Heart right ventricle (tissue), 16 donors: ENCODE results near the gene FIBIN. TPM values are rescaled to one million over a fixed set of nuclear protein-coding genes. Genes with fewer than 3 reads are reported as not detected.
A peak's percentile ranks its signal among the peaks of the same experiment; 100 is the strongest.

Source experiments
- ATAC-seq, 8 donors: fragments of 200-7000 bp; cut with Tn5 transposase; one replicate each; pipeline ENCODE4 v1.9.1; 2020; ENCODE audit warnings: mild to moderate bottlenecking in 8 of 8, moderate library complexity in 8 of 8, moderate number of reproducible peaks in 1 of 8
- DNase-seq, 2 donors: peaks; one replicate each; pipeline ENCODE4 v3.0.0-alpha.2; 2020
- H3K27ac ChIP-seq, 10 donors: fragments of 200-600 bp; sonication (generic) in 2 of 10; one replicate each; pipeline versions ENCODE4 v1.5.0 to v1.8.0; 2020 to 2022; ENCODE audit warnings: mild to moderate bottlenecking in 3 of 10
- H3K27me3 ChIP-seq, 7 donors: fragments of 200-600 bp; one replicate each; pipeline ENCODE4 v1.8.0; 2021 to 2022; ENCODE audit warnings: mild to moderate bottlenecking in 2 of 7
- H3K36me3 ChIP-seq, 9 donors: fragments of 200-600 bp; sonication (generic) in 1 of 9; one replicate each; pipeline versions ENCODE4 v1.5.0 to v1.8.0; 2020 to 2022; ENCODE audit warnings: mild to moderate bottlenecking in 2 of 9
- H3K4me1 ChIP-seq, 9 donors: fragments of 200-600 bp; sonication (generic) in 1 of 9; one replicate each; pipeline versions ENCODE4 v1.5.0 to v1.8.0; 2020 to 2022; ENCODE audit warnings: mild to moderate bottlenecking in 4 of 9
- H3K4me3 ChIP-seq, 10 donors: fragments of 200-600 bp; sonication (generic) in 2 of 10; one replicate each; pipeline versions ENCODE4 v1.5.0 to v1.8.0; 2020 to 2022; ENCODE audit warnings: mild to moderate bottlenecking in 7 of 10, moderate library complexity in 2 of 10
- H3K9me3 ChIP-seq, 11 donors: fragments of 200-600 bp in 10 of 11; sonication (generic) in 2 of 11; one replicate each; pipeline versions ENCODE4 v1.5.0 to v1.8.0; 2013 to 2022; ENCODE audit warnings: mild to moderate bottlenecking in 2 of 11, control low read depth in 1 of 11, moderate library complexity in 1 of 11
- whole genome bisulfite sequencing, 2 donors: extraction: QIAGEN DNeasy Blood & Tissue Kit; methylation state at CpG; one replicate each; pipeline ENCODE4 v1.1.7; 2013; ENCODE audit warnings: inconsistent platforms in 1 of 2; 5-methylcytosine and 5-hydroxymethylcytosine counted together
- intact Hi-C, 10 donors: fragments of 100-400 bp; cut with DNase I; formaldehyde crosslinking; loops; one replicate each; pipeline versions ENCODE4 v1.11.1 to v1.14.2; 2022
- polyA plus RNA-seq, 2 donors: library from polyadenylated mRNA; stranded (reverse); fragments of 200-250 nt; gene quantifications; one replicate each; pipeline ENCODE4 v1.2.3, GENCODE V29; 2013
- total RNA-seq, 10 donors: library from RNA; stranded (reverse); fragmentation: NEBNext Ultra II Directional in 3 of 10; extraction: Animal tissue kit (Norgen Biotek cat#: 25700) in 3 of 10; gene quantifications; one replicate each; pipeline versions ENCODE4 v1.2.1 to v1.2.4, GENCODE V29; 2021 to 2023
- TF ChIP-seq, protein P1 (sequence below), 9 donors: fragments of 200-600 bp; sonication (generic) in 2 of 9; IDR thresholded peaks; one replicate each; pipeline versions ENCODE4 v1.5.0 to v1.8.0; 2021 to 2022; ENCODE audit warnings: antibody characterized with exemption in 9 of 9, mild to moderate bottlenecking in 5 of 9, moderate library complexity in 1 of 9
- donor health status: Arrhythmogenic right ventricular cardiomyopathy.
- donor health status: ischemic (EF 13 %, LVEDD 7.1; RV severe dilation, severe dysfunction).
- donor health status: healthy with polysubstance abuse.
- donor health status: DM: no; HTN: yes; CAD: no.
- donor health status: DM: no; HTN: no; CAD: no.
- donor health status: ischemic (EF 25% LVEDD 6.9; RV normal size, moderate dysfunction).
- donor health status: ischemic (EF 25% LVEDD 5.7; RV mildly dilated, moderate dysfunction).
- donor health status: healthy.
- donor health status: DM: yes; HTN: yes; CAD: no.
- donor health status: Ischemic cardiomyopathy.
- donor health status: ischemic (EF 35%, LVEDD 5.7; RV mildly dilated, moderate dysfunction).
- donor health status: nonischemic (EF 11% LVEDD 7.7; RV severe dilation, severe dysfunction).
- donor health status: DM: yes; HTN: yes; CAD: no.
- donor health status: PGD.
- donor health status: ischemic (EF 29% LVEDD 5.4; RV normal size, mild dysfunction).
- donor health status: nonischemic (EF 23%, LVEDD 6.1; RV moderate dilation, normal function).

The FIBIN gene
- total and polyA plus RNA-seq, 12 donors: 3.5 to 13.8 (median 5.9) TPM

DNA sequence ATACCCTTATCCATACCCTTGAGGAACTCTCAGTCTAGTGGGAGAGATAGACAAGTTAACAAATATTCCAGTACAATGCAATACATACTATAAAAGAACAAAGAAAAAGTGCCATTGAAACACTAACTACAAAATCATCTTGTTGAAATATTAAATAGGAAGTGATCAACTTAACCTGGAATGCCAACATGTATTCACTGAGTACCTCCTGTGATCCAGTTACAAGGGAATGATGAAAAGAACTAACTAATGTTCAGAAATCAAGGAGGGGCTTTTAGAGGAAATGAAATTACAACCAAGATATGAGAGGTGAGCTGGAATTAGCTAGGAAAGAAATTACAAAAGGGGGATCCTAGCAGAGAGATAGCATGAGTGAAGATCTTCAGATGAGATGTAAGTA, 6.2 kb upstream of the FIBIN start:
- H3K4me1 ChIP-seq: peaks cover 0 to 5% (median 0%) of the 10 kb centered on the region in 9 donors
- H3K36me3 ChIP-seq: no peaks in the 10 kb centered on the region
- no peak overlapping the region for H3K4me3 ChIP-seq
- peak overlapping the region in 1 of 10 donors; percentile 3 for H3K27ac ChIP-seq
- intact Hi-C loops: no loop called here
- H3K27me3 ChIP-seq: no peaks in the 10 kb centered on the region
- TF ChIP-seq, protein P1, sequence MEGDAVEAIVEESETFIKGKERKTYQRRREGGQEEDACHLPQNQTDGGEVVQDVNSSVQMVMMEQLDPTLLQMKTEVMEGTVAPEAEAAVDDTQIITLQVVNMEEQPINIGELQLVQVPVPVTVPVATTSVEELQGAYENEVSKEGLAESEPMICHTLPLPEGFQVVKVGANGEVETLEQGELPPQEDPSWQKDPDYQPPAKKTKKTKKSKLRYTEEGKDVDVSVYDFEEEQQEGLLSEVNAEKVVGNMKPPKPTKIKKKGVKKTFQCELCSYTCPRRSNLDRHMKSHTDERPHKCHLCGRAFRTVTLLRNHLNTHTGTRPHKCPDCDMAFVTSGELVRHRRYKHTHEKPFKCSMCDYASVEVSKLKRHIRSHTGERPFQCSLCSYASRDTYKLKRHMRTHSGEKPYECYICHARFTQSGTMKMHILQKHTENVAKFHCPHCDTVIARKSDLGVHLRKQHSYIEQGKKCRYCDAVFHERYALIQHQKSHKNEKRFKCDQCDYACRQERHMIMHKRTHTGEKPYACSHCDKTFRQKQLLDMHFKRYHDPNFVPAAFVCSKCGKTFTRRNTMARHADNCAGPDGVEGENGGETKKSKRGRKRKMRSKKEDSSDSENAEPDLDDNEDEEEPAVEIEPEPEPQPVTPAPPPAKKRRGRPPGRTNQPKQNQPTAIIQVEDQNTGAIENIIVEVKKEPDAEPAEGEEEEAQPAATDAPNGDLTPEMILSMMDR (IDR thresholded peaks at IDR 0.05): no peak
- peaks cover 0 to 12% (median 0%) of the 10 kb centered on the region in 11 donors for H3K9me3 ChIP-seq
- ATAC-seq: no peak
- DNase-seq: no peak

DNA sequence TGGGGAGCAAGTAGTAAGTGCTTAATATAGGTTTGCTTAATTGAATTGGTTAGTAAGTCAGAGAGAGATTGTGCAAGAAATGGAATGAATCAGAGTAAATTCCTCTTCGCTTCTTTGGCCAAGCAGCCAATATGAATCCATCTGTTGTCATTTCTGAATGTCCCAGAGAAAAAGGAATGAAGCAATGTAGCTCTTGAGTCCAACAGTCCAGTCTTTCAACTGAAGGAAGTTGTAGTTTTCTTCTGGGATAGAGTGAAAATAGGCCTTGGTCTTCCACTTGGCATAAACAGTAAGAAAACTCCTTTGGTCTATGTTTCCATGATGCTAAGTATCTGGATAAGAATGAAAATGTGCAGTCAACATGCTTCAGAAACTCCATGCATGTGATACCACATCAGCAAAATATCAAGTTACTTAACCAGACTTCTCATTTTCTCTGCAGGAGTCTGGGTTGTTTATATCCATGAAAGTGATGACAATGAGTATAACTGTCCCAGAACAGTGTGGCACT, 1.8 kb upstream of the FIBIN start:
- H3K9me3 ChIP-seq: no peaks in the 10 kb centered on the region
- peak overlapping the region in 8 of 10 donors; percentile 45 to 83 (median 66) for H3K27ac ChIP-seq
- H3K27me3 ChIP-seq: peaks cover 0 to 20% (median 6%) of the 10 kb centered on the region in 7 donors
- WGBS, 2 donors: 67 to 75% methylated on average over 1 of the region's 1 CpG
- TF ChIP-seq, protein P1 (IDR thresholded peaks at IDR 0.05): no peak
- H3K4me3 ChIP-seq: no peak overlapping the region
- H3K36me3 ChIP-seq: no peaks in the 10 kb centered on the region
- intact Hi-C loops: loop anchor here in 2 of 10 donors (10.0 kb wide), 3 partner anchors 123 to 237 kb away; no protein-coding TSS in a partner anchor
- ATAC-seq (peak; percentile 50 to 87 (median 74)), DNase-seq (no peak)
- peaks cover 0 to 13% (median 0%) of the 10 kb centered on the region in 9 donors for H3K4me1 ChIP-seq

DNA sequence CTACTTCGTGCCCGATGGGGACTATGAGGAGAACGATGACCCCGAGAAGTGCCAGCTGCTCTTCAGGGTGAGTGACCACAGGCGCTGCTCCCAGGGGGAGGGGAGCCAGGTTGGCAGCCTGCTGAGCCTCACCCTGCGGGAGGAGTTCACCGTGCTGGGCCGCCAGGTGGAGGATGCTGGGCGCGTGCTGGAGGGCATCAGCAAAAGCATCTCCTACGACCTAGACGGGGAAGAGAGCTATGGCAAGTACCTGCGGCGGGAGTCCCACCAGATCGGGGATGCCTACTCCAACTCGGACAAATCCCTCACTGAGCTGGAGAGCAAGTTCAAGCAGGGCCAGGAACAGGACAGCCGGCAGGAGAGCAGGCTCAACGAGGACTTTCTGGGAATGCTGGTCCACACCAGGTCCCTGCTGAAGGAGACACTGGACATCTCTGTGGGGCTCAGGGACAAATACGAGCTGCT, 751 bp downstream of the FIBIN start:
- peak overlapping the region; percentile 27 to 88 (median 80) for H3K27ac ChIP-seq
- intact Hi-C loops: loop anchor here in 2 of 10 donors (10.0 kb wide), 3 partner anchors 120 to 240 kb away; no protein-coding TSS in a partner anchor
- TF ChIP-seq, protein P1 (IDR thresholded peaks at IDR 0.05): no peak
- H3K4me3 ChIP-seq: peak overlapping the region; percentile 19 to 64 (median 52)
- H3K9me3 ChIP-seq: no peaks in the 10 kb centered on the region
- 44 to 52% methylated on average over 19 of the region's 19 CpGs for WGBS, 2 donors
- ATAC-seq: peak in 5 of 8 donors; percentile 6 to 53 (median 15)
- peak in 1 of 2 donors; percentile 18 for DNase-seq
- peaks cover 0 to 13% (median 0%) of the 10 kb centered on the region in 9 donors for H3K4me1 ChIP-seq
- no peaks in the 10 kb centered on the region for H3K36me3 ChIP-seq
- peaks cover 0 to 20% (median 6%) of the 10 kb centered on the region in 7 donors for H3K27me3 ChIP-seq

DNA sequence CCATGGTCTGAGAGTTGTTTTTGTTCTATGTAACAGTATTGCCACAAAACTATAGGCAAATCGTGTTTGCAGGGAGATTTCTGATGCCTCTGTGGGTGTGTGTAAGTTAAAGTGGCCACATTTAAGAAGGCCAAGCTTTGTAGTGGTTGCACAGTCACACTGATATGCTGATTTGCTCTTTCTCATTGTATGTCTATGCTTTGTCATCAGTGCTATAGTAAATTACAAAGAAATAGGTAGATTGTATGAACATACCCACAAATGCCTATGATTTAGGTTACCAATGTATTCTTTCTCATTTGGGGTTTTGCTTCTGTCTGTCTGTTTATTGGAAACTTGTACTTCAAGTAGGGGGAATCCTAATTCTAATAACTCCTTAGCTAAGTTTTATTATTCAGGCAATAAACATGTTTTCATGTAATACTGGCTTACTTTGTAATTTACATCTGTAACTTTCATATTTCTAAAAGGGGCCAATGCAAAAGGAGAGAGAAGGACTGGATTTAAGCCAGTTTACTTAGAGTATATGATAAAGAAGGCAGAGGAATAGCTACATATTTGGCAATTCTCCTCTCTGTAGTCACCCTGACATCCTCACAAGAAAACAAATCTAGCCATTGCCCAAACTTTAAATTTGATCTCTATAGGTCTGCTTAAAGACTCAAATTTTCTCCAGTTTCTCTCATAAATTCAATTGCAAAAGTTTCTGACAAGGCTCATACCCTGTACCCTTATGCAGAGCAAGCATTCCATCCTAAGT, 2.0 kb downstream of the FIBIN start:
- H3K9me3 ChIP-seq: no peaks in the 10 kb centered on the region
- H3K4me3 ChIP-seq: peak overlapping the region in 9 of 10 donors; percentile 26 to 64 (median 54)
- TF ChIP-seq, protein P1 (IDR thresholded peaks at IDR 0.05): no peak
- peaks cover 0 to 20% (median 6%) of the 10 kb centered on the region in 7 donors for H3K27me3 ChIP-seq
- no peak for DNase-seq
- ATAC-seq: no peak
- intact Hi-C loops: loop anchor here in 2 of 10 donors (10.0 kb wide), 3 partner anchors 119 to 241 kb away; no protein-coding TSS in a partner anchor
- peak overlapping the region in 6 of 10 donors; percentile 78 to 83 (median 80) for H3K27ac ChIP-seq
- WGBS, 2 donors: 25 to 45% methylated on average over 1 of the region's 1 CpG
- H3K4me1 ChIP-seq: peaks cover 0 to 13% (median 0%) of the 10 kb centered on the region in 9 donors
- H3K36me3 ChIP-seq: no peaks in the 10 kb centered on the region
